Esophagus (tissue), 2 donors: Measurements from ENCODE around the gene RPS17. TPM values are rescaled to one million over a fixed set of nuclear protein-coding genes. Genes with fewer than 3 reads are reported as not detected.
"Not testable (repeated sequence)": the region's sequence is repeated elsewhere in the genome, so short reads cannot be mapped to it uniquely, and the experiment has no call there.

ENCODE experiments used
- H3K27ac ChIP-seq, 2 donors: one replicate each; pipeline ENCODE4 v1.5.1; 2013; ENCODE audit warnings: low read depth in 2 of 2, mild to moderate bottlenecking in 2 of 2, inconsistent platforms in 1 of 2, low read length in 1 of 2, moderate library complexity in 1 of 2
- H3K27me3 ChIP-seq, 2 donors: one replicate each; pipeline ENCODE4 v1.6.1; 2013; ENCODE audit warnings: low read length in 2 of 2, control low read depth in 1 of 2, mild to moderate bottlenecking in 1 of 2; ENCODE audit not compliant: insufficient read depth in 2 of 2, control insufficient read depth in 1 of 2
- H3K36me3 ChIP-seq, 2 donors: one replicate each; pipeline ENCODE4 v1.6.1; 2013; ENCODE audit warnings: low read length in 1 of 2; ENCODE audit not compliant: control insufficient read depth in 2 of 2, insufficient read depth in 2 of 2
- H3K4me1 ChIP-seq, 2 donors: one replicate each; pipeline ENCODE4 v1.6.1; 2013; ENCODE audit warnings: low read length in 1 of 2; ENCODE audit not compliant: control insufficient read depth in 2 of 2, insufficient read depth in 2 of 2
- H3K4me3 ChIP-seq, 2 donors: one replicate each; pipeline ENCODE4 v1.5.1; 2013; ENCODE audit warnings: low read length in 2 of 2, mild to moderate bottlenecking in 2 of 2, low read depth in 1 of 2, moderate library complexity in 1 of 2
- H3K9me3 ChIP-seq, 2 donors: one replicate each; pipeline ENCODE4 v1.6.1; 2013; ENCODE audit warnings: mild to moderate bottlenecking in 2 of 2, low read depth in 1 of 2, low read length in 1 of 2, moderate library complexity in 1 of 2; ENCODE audit not compliant: control insufficient read depth in 2 of 2, insufficient read depth in 1 of 2
- WGBS, 2 donors: extraction: QIAGEN DNeasy Blood & Tissue Kit; methylation state at CpG; one replicate each; pipeline ENCODE4 v1.1.7; 2013; 5-methylcytosine and 5-hydroxymethylcytosine counted together
- polyA plus RNA-seq, 2 donors: library from polyadenylated mRNA; stranded (reverse); fragments of 200-250 nt; gene quantifications; one replicate each; pipeline ENCODE4 v1.2.3, GENCODE V29; 2013
- donor health status: healthy with polysubstance abuse.
- donor health status: Bipolar disorder and iron deficiency.

The RPS17 gene
- polyA plus RNA-seq, 2 donors: 2,885 to 4,224 TPM

DNA sequence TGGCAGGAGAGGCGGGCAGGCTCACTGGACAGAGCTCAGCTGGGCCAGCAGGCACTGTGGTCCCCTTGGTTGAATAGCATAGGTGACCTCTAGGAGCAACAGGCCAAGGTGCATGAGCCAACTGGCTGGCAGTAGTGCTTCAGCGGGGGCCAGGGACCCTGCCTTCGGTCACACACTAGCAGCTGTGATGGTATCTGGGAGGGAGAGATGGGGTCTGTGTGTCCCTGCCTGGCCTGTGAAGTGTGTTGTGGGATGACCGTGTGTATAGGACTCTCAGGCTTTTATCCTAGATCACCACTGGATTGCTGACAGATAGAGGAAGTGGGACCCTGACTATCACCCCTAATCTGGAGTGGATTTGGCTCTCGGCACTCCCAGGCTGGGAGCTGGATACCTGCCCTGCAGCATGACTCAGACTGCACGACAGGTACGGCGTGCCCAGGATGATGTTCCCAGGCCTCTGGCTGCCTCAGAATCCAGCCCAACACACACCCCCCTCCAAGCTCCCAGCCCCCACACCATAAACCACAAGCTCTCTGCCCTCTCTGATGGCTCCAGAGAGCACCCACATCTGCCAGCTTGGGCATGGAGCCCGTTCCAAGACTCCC is 7.8 kb downstream of the RPS17 start:
- H3K36me3 ChIP-seq: peaks cover 14 to 16% of the 10 kb centered on the region in 2 donors
- WGBS, 2 donors: 64 to 67% methylated on average over 9 of the region's 9 CpGs
- H3K27me3 ChIP-seq: no peaks in the 10 kb centered on the region

DNA sequence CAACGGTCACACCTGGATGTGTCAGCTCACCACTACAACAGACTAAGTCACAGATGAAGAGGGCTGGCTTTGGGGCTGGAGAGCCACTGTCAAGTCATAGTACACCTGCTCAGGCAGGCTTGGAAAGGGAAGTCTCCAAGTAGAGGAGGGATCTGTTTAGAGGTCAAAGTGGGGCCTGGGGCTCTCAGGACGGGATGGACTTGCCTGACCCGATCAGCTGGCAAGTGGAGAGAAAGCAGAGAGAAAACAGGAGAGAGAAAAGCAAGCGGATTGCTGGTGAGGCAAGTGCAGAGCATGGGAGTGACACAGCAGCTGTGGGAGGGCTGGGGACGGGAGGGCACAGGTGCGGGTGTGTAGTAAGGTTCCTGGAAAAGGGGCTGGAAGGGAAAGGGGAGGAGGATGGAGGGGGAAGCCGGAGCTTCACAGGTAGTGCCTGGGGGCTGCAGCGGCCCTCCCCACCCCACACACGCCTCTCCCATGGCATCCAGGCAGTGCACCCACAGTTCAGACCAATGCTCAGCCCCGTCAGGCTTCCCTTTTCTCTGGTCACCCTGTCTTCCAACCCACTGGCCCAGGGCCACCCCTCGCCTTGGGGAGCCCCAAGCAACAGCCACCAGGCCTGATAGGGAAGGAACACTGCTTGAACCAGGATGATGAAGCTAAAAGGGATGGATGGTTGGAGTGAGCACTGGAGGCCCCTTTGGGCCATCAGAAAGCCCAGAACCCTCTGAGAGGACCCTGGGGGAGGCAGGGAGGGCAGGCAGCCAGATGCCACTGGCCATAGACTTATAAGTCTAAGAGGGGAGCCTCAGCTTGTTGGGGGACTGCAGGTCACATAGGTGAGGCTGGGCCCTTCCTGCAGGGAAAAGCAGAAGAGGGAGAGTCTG is 8.5 kb downstream of the RPS17 start:
- peaks cover 0 to 5% of the 10 kb centered on the region in 2 donors for H3K4me1 ChIP-seq

More for the DNA sequence above, 7.8 kb downstream of the RPS17 start:
- Histone ChIP-seq H3K4me3 (no peak overlapping the region), H3K9me3 (no peaks in the 10 kb centered on the region), H3K4me1 (peaks cover 0 to 7% of the 10 kb centered on the region in 2 donors), H3K27ac (no peak overlapping the region)

DNA sequence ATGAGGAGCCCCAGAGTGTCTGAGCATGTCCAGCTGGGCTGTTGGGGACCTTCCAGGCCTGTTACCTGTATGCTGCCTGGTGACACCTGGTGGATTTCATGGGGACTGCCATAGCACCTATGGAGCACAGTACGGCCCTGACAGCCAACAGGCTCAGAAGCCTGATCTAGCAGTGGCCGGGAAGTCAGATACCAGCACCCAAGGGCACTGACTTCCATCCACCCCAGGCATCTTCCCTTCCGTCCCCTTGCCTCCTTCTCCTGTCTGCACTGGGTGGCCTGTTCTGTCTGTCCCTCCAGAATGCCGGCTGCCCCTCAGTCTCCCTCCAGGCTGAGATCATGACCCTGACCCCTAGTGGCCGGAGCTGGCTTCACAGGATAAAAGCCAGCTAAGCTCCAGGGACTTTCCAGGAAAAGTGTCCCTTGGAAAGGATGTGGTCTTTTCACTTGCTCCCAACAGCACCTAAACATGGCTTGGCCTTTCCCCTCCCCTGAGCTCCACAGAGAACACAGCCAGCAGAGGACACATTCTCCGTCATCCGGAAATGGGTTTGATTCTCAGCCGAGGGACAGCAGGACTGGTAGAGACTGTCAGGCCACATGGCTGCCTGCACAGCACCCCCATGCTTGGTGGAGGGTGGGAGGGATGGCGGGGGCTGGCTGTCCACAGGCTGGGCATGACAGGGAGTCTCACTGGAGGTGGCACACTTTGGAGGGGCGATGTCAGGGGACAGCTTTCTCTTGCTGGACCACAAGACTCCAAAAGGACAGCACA is 9.5 kb downstream of the RPS17 start:
- peaks cover 0 to 5% of the 10 kb centered on the region in 2 donors for H3K4me1 ChIP-seq
- no peaks in the 10 kb centered on the region for H3K27me3 ChIP-seq
- H3K4me3 ChIP-seq: peak overlapping the region in 1 of 2 donors; percentile 15
- H3K27ac ChIP-seq: peak overlapping the region in 1 of 2 donors; percentile 40
- no peaks in the 10 kb centered on the region for H3K9me3 ChIP-seq
- WGBS, 2 donors: 15 to 20% methylated on average over 10 of the region's 10 CpGs
- peaks cover 0 to 3% of the 10 kb centered on the region in 2 donors for H3K36me3 ChIP-seq

More for the DNA sequence above, 8.5 kb downstream of the RPS17 start:
- Histone ChIP-seq H3K9me3 (no peaks in the 10 kb centered on the region), H3K36me3 (peaks cover 7 to 11% of the 10 kb centered on the region in 2 donors), H3K27ac (no peak overlapping the region), H3K4me3 (no peak overlapping the region), H3K27me3 (no peaks in the 10 kb centered on the region)
- 77 to 81% methylated on average over 9 to 11 of the region's 11 CpGs for WGBS, 2 donors

DNA sequence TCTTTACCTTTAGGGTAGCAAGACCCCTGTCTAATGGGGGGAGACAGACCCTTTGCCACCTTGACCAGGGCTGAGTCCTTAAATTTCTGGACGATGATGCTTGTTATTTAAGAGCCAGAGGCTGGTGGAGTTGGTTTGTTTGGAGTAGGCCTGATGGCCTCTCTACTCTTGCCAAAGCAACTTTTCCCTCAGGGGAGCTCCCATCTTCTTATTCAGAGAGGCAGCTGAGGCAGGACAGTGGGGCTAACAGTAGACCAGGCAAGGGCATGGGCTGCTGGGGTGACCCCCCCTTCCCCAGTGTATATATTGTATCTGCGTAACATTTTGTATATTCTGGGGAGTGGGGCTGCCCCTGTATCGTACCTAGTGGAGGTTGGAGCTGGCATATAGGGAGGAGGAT is 10.3 kb downstream of the RPS17 start:
- Histone ChIP-seq H3K4me3 (no peak overlapping the region), H3K36me3 (peaks cover 0 to 3% of the 10 kb centered on the region in 2 donors), H3K9me3 (no peaks in the 10 kb centered on the region), H3K27me3 (no peaks in the 10 kb centered on the region), H3K27ac (no peak overlapping the region), H3K4me1 (peaks cover 0 to 5% of the 10 kb centered on the region in 2 donors)
- 77 to 83% methylated on average over 3 of the region's 3 CpGs for WGBS, 2 donors

- H3K4me1 ChIP-seq, H3K9me3 ChIP-seq, H3K4me3 ChIP-seq, H3K36me3 ChIP-seq, H3K27ac ChIP-seq, H3K27me3 ChIP-seq: not testable (repeated sequence)
- no CpG with 5 or more reads among the region's 48 CpGs for WGBS, 2 donors
Observed at GRCh38 chr15:82513587-82513986, 26.7 kb downstream of the RPS17 start.

DNA sequence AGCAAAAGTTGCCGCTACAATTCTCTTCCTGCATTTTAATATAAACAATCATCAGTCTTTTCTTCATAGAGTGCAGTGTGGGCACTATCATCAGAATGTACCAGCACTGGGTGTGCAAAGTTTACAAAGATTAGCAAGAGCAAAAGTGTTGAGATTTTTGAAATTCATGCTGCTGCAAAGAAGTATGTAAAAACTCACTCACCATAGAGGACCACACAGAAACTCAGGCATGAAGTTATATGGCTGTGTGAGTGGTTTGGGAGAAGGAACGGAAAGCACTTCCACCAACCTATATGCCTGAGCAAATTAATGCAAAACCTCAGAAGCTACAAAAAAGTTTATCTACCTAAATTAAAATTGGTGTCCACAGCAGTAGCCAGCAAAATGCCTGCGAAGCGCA is 32.6 kb downstream of the RPS17 start:
- H3K36me3 ChIP-seq, H3K27me3 ChIP-seq, H3K9me3 ChIP-seq, H3K4me1 ChIP-seq, H3K27ac ChIP-seq, H3K4me3 ChIP-seq: not testable (repeated sequence)
- WGBS, 2 donors: 87 to 94% methylated on average over 2 of the region's 4 CpGs

DNA sequence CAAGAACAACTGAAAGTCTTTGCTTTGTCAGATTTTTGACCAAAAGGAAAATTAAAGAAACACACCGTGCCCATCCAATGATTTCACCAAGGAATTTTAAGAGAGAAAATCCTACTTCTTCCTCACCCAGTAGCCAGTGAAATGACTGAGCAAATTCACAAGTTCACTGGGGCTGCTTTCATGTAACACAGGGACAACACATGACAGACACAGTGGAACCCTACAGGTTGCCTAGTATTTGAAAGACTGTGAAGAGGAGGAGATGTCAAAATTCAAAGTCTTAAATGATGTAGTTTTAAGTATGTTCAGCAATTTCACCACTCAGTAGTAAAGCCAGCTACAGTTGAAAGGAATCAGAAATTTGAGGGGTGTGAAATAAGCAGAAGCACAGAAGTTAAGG is 33.2 kb downstream of the RPS17 start:
- not testable (repeated sequence) for H3K9me3 ChIP-seq, H3K4me3 ChIP-seq, H3K27me3 ChIP-seq, H3K27ac ChIP-seq, H3K36me3 ChIP-seq, H3K4me1 ChIP-seq
- 78 to 97% methylated on average over 1 of the region's 1 CpG for WGBS, 2 donors

GRCh38 chr15:82505842-82506241 is 34.4 kb downstream of the RPS17 start:
- not testable (repeated sequence) for H3K4me1 ChIP-seq, H3K4me3 ChIP-seq, H3K9me3 ChIP-seq, H3K36me3 ChIP-seq, H3K27me3 ChIP-seq, H3K27ac ChIP-seq
- WGBS, 2 donors: no CpG with 5 or more reads among the region's 3 CpGs

DNA sequence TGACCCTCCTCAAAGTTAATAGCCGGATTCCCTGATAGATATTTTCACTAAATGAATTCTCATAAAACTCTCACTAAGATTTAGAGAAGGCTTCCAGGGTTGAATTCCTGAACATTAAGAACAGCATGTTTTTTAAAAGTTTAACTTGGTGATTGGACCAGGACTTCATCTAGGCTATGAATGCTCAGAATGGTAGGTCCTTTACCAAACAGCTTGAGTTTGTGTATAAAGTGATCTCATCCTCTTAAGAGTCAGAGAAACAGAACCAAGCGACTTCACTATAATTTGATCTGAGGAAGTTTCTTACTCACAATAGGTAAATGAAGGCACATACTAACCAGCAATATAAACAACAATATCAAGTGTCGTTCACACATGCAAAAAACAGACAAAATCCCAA is 36.2 kb downstream of the RPS17 start:
- H3K27ac ChIP-seq: not testable (repeated sequence)

More for the DNA sequence above, 36.2 kb downstream of the RPS17 start:
- not testable (repeated sequence) for H3K36me3 ChIP-seq, H3K4me1 ChIP-seq, H3K9me3 ChIP-seq, H3K4me3 ChIP-seq, H3K27me3 ChIP-seq
- whole genome bisulfite sequencing, 2 donors: 86 to 97% methylated on average over 1 of the region's 3 CpGs
